ENCODE data around the gene ZNF699.

DNA sequence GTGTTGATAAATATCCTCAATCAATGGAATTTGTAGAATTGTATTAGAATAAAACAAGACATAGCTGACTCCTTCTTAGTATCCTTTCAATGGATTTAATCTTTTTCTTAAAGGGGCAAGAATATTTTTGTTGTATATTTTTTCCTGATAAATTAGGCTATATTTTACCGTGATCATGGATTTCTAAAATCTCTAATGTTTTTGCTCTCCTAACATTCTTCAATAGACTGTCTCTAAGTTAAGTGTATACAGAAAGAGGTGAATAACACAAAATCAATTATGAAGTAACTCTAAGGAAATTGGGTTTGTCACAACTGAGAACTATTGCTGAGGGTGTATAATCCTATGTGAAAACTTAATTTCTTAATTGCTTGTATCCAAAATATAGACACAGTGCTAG is 59.0 kb downstream of the ZNF699 start, which contains the start of gene OR7E24:
- no peak for TF ChIP-seq EZH2 (IDR thresholded peaks at IDR 0.05; ENCODE audit: low read length)
- no peak for TF ChIP-seq CTCF (optimal IDR thresholded peaks at IDR 0.05 in 1 of 3, IDR thresholded peaks at IDR 0.05 in 1 of 3, conservative IDR thresholded peaks at IDR 0.05 in 1 of 3; ENCODE audit: extremely low read depth in 1 of 3, insufficient read depth in 2 of 3, low read length in 3 of 3)
